Lower lobe of right lung (tissue), 2 donors: Measurements from ENCODE around the gene FOXO6. TPM values are rescaled to one million over a fixed set of nuclear protein-coding genes. Genes with fewer than 3 reads are reported as not detected.
A peak's percentile ranks its signal among the peaks of the same experiment; 100 is the strongest.

ENCODE experiments used
- ATAC-seq, 2 donors: fragments of 200-7000 bp; cut with Tn5 transposase; one replicate each; pipeline ENCODE4 v1.9.1; 2020 to 2022; ENCODE audit warnings: mild to moderate bottlenecking in 2 of 2, moderate library complexity in 2 of 2
- DNase-seq: peaks from one replicate; pipeline ENCODE4 v3.0.0-alpha.2; 2020
- H3K27ac ChIP-seq: fragments of 200-600 bp; one replicate; pipeline ENCODE4 v1.8.0; 2022
- H3K27me3 ChIP-seq: fragments of 200-600 bp; one replicate; pipeline ENCODE4 v1.8.0; 2022; ENCODE audit warnings: low read depth
- H3K36me3 ChIP-seq: fragments of 200-600 bp; one replicate; pipeline ENCODE4 v1.8.0; 2022; ENCODE audit warnings: mild to moderate bottlenecking
- H3K4me1 ChIP-seq: fragments of 200-600 bp; one replicate; pipeline ENCODE4 v1.8.0; 2022
- H3K4me3 ChIP-seq: fragments of 200-600 bp; one replicate; pipeline ENCODE4 v1.8.0; 2022; ENCODE audit warnings: mild to moderate bottlenecking
- H3K9me3 ChIP-seq: fragments of 200-600 bp; one replicate; pipeline ENCODE4 v1.8.0; 2022
- intact Hi-C: fragments of 100-400 bp; cut with DNase I; formaldehyde crosslinking; loops from one replicate; pipeline ENCODE4 v1.11.0; 2022
- total RNA-seq: library from RNA; stranded (reverse); fragmentation: NEBNext Ultra II Directional; extraction: Animal tissue kit (Norgen Biotek cat#: 25700); gene quantifications from one replicate; pipeline ENCODE4 v1.2.1, GENCODE V29; 2021
- TF ChIP-seq, protein P1 (sequence below): fragments of 200-600 bp; IDR thresholded peaks from one replicate; pipeline ENCODE4 v1.8.0; 2022; ENCODE audit warnings: antibody characterized with exemption, mild to moderate bottlenecking
- donor health status: DM: no; HTN: yes; CAD: no; lungs with severe emphysema.

The FOXO6 gene
- total RNA-seq, 1 donor from 2014 or later: 0.92 TPM

DNA sequence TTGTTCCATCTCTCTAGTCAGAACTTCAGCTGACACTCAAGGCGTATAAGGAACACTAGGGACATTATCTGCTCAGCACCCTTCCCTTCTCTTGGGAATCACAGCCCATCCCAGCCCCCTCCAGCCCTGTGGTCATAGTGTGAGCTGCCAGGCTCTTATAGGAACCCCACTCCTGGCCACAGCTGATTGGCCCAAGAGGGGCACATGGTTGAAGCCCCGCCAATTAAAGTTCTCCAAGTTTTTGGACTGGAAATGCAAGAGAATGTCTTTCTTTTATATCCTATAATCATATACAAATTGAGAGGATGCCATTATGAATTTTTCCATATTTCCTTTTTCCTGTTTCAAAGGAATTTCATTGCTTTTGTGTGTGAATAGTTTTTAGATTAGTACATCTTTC, 40.7 kb downstream of the FOXO6 start:
- ATAC-seq (no peak), DNase-seq (no peak)
- Histone ChIP-seq H3K9me3 (no peaks in the 10 kb centered on the region), H3K4me3 (no peak overlapping the region), H3K27ac (no peak overlapping the region), H3K36me3 (no peaks in the 10 kb centered on the region), H3K27me3 (peaks cover 7% of the 10 kb centered on the region), H3K4me1 (peaks cover 11% of the 10 kb centered on the region)
- intact Hi-C loops: no loop called here
- TF ChIP-seq, protein P1, sequence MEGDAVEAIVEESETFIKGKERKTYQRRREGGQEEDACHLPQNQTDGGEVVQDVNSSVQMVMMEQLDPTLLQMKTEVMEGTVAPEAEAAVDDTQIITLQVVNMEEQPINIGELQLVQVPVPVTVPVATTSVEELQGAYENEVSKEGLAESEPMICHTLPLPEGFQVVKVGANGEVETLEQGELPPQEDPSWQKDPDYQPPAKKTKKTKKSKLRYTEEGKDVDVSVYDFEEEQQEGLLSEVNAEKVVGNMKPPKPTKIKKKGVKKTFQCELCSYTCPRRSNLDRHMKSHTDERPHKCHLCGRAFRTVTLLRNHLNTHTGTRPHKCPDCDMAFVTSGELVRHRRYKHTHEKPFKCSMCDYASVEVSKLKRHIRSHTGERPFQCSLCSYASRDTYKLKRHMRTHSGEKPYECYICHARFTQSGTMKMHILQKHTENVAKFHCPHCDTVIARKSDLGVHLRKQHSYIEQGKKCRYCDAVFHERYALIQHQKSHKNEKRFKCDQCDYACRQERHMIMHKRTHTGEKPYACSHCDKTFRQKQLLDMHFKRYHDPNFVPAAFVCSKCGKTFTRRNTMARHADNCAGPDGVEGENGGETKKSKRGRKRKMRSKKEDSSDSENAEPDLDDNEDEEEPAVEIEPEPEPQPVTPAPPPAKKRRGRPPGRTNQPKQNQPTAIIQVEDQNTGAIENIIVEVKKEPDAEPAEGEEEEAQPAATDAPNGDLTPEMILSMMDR: no peak

DNA sequence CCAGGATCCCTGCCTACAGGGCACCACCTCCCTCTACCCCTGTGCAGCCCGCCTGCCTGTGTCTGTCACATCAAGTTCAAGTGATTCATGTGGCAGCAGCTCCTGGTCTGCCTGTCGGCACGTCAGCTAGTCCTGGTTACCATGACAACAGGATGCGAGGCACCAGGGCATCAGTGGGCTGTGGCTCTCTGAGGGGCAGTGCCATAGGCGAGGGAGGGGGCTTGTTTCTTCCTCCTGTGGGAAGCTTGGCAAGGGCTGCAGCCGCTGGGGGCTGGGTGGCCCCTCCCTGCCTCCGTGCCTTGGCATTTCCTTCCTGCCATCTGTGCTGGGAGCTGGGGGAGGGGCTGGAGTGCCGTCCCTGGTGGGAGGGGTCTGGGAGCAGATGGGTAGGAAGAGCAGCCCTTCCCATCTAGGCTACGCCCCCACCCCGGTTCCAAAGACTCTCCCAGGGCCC, 43.1 kb downstream of the FOXO6 start:
- intact Hi-C loops: no loop called here
- Histone ChIP-seq H3K9me3 (no peaks in the 10 kb centered on the region), H3K36me3 (no peaks in the 10 kb centered on the region), H3K27ac (no peak overlapping the region), H3K4me3 (no peak overlapping the region), H3K27me3 (peaks cover 17% of the 10 kb centered on the region), H3K4me1 (peaks cover 11% of the 10 kb centered on the region)
- TF ChIP-seq, protein P1: no peak
- ATAC-seq (peak in 1 of 2 donors; percentile 22), DNase-seq (no peak)

DNA sequence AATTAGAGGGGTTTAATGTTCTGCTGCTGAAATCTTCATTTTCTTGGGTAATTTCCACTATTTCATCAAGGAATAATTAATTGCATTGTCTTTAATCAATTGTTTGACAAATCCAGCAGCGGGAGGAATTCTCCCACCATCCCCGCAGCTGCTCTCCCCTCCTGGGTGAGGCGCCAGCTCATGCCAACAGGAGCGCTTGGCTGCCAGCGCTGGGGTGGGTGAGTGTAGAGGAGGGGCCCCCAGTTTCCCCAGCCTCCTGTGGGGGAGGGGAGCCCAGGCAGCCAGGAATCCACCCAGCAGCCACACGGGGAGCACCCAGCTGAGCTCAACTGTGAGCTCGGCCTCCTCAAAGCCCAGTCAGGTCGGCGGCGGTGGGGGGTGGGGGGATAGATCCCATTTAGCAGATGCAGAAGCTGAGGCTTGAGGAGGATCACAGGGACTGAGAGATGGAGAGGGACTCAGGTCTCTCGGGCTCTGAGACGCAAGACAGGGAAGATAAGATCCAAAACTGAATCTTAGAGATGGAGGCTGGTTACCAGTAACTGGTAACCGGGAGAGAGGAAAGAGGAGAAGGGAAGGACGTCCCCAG, 46.5 kb downstream of the FOXO6 start:
- Histone ChIP-seq H3K9me3 (no peaks in the 10 kb centered on the region), H3K36me3 (no peaks in the 10 kb centered on the region), H3K27me3 (peaks cover 24% of the 10 kb centered on the region), H3K4me1 (peaks cover 11% of the 10 kb centered on the region), H3K27ac (no peak overlapping the region), H3K4me3 (no peak overlapping the region)
- no peak for ATAC-seq
- no peak for DNase-seq
- TF ChIP-seq, protein P1: no peak
- intact Hi-C loops: no loop called here

DNA sequence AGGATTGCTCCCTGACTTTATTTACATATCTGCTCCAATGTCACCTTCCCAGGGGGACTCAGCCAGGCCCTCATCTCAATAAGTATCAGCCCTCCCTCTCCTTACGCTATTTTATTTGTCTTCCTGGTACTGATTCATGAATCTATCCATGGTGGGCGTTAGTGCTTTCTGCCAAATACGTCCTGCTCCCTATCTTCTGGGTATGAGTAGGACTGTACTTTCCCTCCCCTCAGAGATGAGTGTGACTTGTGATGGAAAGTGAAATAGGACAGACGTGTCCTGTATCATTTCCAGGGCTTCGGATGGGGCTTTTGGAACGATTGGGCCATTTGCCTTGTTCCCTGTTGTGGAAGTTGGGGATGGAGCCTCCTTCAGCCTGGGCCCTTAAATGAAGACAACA, 47.5 kb downstream of the FOXO6 start:
- Histone ChIP-seq H3K27me3 (peaks cover 24% of the 10 kb centered on the region), H3K4me1 (peaks cover 11% of the 10 kb centered on the region), H3K36me3 (no peaks in the 10 kb centered on the region), H3K27ac (no peak overlapping the region), H3K9me3 (no peaks in the 10 kb centered on the region), H3K4me3 (no peak overlapping the region)
- intact Hi-C loops: no loop called here
- DNase-seq: no peak
- no peak for ATAC-seq
- TF ChIP-seq, protein P1: no peak

DNA sequence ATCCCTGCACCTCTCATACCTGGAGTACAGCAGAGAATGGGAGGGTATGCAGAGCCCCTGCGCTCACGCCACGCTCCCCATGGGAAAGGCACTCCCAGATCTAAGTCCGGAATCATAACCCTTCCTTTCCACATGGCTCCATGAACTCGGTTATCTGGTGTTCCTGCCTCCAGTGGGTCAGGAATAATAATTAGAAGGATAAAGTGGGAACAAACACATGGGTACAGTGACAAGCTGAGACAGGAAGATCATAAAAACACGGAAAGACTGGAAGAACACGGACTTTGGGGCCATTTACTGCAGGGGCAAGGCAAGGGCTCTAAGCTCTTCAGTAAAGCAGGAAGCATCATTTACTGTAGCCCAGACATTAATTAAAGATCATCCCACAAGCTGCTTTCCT, 48.6 kb downstream of the FOXO6 start:
- Histone ChIP-seq H3K27ac (no peak overlapping the region), H3K9me3 (no peaks in the 10 kb centered on the region), H3K36me3 (no peaks in the 10 kb centered on the region), H3K27me3 (peaks cover 19% of the 10 kb centered on the region), H3K4me3 (no peak overlapping the region), H3K4me1 (peaks cover under 1% of the 10 kb centered on the region)
- ATAC-seq (no peak), DNase-seq (no peak)
- intact Hi-C loops: loop anchor here (10.0 kb wide), 1 partner anchor 145 kb away; no protein-coding TSS in a partner anchor
- TF ChIP-seq, protein P1: no peak
